GM20000 (cell line): Measurements from ENCODE around the gene AIP.
A peak's percentile ranks its signal among the peaks of the same experiment; 100 is the strongest.
"Not testable (repeated sequence)": the region's sequence is repeated elsewhere in the genome, so short reads cannot be mapped to it uniquely, and the experiment has no call there.

Experiments used
- DNase-seq: peaks from one replicate; pipeline ENCODE4 v3.0.0; 2012; ENCODE audit warnings: low spot score
- TF ChIP-seq, protein P1 (sequence below): IDR thresholded peaks from 2 replicates; pipeline ENCODE4 v1.5.1; 2012; ENCODE audit warnings: mild to moderate bottlenecking, control low read depth; ENCODE audit errors: extremely low read depth, missing control alignments

AIP gene

DNA sequence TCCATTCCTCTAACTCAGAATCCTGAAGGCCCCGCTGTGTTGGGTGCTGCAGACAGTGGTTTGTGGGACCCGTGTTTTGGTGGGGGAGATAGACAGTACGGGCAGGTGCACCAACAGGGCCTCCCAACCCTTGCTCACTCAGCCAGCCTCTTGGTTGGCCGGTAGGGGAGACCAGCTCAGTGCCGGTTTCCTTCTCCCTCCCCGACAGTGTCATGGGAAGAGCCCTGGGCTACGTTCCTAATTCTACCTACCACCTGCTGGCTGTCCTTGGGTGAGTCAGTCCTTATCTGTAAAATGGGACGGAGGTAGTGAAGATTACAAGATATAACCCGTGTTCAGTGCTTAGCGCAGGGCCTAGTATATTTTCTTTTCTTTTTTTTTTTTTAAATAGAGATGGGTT is 19.6 kb upstream of the AIP start:
- no peak for DNase-seq
- TF ChIP-seq, protein P1, sequence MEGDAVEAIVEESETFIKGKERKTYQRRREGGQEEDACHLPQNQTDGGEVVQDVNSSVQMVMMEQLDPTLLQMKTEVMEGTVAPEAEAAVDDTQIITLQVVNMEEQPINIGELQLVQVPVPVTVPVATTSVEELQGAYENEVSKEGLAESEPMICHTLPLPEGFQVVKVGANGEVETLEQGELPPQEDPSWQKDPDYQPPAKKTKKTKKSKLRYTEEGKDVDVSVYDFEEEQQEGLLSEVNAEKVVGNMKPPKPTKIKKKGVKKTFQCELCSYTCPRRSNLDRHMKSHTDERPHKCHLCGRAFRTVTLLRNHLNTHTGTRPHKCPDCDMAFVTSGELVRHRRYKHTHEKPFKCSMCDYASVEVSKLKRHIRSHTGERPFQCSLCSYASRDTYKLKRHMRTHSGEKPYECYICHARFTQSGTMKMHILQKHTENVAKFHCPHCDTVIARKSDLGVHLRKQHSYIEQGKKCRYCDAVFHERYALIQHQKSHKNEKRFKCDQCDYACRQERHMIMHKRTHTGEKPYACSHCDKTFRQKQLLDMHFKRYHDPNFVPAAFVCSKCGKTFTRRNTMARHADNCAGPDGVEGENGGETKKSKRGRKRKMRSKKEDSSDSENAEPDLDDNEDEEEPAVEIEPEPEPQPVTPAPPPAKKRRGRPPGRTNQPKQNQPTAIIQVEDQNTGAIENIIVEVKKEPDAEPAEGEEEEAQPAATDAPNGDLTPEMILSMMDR = no peak

DNA sequence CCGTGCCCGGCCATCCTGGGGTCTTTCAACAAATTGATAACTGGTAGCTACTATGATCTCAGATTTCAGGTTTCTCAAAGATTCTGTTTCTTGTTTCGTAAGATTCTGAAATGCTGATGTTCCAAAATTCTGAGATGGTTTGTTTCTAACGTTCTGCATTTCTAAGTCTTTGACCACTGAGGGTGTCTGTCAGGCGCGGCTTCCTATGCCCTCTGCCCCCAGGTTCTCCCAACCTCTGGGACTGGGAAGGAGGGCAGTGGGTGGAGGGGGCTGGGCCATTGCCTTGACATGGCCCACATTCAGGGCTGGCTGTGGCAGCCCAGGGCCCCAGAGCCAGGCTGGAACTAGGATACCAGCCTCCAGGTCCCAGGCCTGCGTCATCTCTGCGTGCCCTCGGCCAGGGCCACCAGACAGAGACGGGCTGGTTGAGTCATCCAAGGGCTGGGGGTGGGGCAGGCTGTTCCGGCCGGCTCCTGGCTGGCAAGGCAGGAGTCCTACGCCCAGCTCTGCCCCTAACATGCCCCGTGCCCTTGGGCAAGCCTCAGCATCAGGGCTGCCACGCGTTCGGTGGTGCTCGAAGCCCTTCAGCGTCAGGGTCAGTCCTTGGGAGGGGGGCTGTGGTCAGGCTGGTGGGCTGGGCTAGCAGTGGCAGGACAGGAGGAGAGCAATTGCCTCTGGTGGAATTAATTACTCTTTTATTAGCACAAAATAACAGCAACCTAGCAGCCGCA is 19.0 kb upstream of the AIP start:
- DNase-seq = no peak
- TF ChIP-seq, protein P1 = no peak

DNA sequence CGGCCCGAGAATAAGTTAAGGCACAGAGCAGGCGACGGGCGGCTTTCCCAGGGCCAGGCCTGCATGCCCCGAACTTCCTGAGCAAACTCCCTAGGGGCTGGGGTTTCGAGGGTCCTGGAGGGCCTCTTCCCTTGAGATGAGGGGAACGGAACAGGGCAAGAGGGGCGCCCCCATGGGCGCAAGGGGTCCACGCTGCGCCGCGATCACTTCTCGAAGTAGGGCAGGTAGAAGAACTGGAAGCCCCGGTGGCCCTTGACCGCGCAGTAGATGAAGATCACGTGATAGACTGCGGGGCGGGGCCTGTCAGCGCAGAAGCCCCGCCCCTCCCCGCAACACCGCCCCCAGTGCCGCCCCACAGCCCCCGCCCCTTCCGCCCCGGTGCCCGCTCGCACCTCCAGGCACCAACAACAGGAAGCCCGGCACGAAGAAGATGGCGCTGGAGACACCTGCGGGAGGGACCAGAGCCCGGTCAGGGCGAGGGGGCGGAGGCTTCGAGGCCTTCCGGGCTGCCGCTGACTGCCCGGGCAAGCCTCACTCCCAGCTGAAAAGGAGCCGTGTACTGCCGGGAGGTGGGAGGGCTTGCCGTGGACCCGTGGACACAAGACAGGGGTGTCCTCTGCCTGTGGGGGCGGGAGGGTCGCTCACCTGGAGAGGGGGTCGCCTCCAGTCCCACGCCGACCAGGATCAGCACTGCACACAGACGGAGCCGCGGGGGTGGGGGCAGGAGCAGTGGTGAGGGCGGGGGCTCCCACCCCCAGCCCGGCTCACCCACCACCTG is 18.2 kb upstream of the AIP start:
- peak; percentile 96 for DNase-seq
- TF ChIP-seq, protein P1 = no peak

DNA sequence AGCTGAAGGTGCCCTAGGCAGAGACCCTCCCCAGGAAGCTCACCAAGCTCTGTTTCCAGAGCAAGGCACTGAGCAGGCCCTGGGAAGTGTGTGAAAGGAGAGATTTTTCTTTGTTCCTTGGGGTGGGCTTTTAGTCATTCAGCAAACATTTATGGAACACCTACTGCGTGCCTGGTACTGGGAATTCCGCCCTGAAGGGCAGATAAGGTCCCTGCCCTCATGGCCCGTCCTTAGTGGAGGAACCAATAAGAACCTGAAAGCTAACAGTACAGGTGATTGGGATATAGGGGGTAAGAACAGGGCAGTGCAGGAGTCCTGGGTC is 17.7 kb upstream of the AIP start:
- TF ChIP-seq, protein P1 = no peak
- no peak for DNase-seq

DNA sequence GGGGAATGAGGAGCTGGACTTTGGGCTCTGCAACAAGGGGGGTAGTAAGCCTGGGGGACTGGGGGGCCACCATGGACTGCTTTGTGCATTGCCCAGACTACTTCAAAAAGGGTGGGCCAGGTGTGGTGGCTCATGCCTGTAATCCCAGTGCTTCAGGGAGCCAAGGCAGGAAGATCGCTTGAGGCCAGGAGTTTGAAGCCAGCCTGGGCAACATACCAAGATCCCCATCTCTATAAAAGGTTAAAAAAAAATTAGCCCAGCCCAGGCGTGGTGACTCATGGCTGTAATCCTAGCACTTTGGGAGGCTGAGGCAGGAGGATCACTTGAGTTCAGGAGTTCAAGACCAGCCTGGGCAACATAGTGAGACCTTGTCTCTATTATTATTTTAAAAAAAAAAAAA is 17.3 kb upstream of the AIP start:
- not testable (repeated sequence) for DNase-seq

DNA sequence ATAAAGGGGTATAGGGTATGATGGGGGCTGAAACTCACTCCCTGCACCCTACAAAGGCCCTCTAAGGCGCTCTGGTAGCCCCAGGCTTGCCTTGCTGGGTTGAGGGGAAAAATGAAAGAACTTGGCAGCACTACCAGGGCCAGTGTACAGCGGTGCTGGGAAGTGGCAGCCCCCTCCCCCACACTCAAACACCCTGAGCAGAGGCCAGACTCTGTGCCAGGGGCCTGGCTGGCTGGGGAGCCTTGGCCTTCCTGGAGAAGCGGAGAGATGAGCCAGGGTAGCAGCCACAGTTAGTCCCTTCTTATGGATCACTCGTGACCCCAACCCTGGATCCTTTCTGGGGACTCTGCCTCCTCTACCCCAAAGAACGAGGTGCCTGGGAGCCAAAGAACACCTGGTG is 16.5 kb upstream of the AIP start:
- DNase-seq = no peak
- TF ChIP-seq, protein P1 = no peak

DNA sequence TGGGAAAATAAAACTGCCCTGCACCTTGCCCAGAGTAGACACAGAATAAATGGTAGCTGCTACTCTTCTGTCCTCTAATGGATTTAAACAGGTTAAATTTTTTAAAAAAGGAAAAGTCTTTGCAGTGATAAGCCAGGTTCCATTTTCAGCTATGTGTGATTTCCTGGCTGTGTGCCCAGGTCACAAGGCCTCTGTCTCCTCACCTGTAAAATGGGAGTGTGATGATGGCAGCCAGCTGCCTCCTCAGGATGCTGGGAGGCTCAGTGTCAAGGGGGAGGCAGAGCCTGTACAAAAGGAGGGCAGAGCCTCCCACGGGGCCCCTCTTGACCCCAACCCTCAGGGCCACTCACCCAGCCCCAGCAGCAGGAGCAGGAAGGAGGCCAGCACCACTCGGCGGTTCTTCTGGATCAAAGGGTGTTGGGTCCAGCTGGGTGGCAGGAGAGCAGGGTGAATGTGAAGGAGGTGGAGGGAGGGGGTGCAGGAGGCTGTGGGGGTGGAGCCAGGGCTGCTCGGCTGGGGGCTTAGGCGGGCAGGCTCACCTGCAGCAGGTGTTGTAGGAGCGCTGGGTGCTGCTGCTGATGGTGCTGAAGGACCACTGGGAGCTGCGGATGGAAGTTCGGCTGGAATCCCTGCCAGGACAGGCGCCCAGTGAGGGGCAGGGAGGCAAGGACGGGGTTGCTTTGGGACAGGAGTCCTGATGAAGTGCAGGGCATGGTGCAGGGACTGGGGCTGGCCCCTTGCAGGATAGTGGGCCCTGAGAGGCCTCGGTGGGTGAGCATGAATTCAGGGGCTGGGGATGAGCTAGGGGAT is 15.7 kb upstream of the AIP start:
- DNase-seq = no peak
- TF ChIP-seq, protein P1 = no peak
